AG04449 (cell line): ENCODE measurements around the gene GNG11.
A peak's percentile ranks its signal among the peaks of the same experiment; 100 is the strongest.

Experiments
- CTCF ChIA-PET: fragments of 350-600 bp; formaldehyde crosslinking; extraction: SDS; loops from one replicate; lab custom pipeline; 2021; ENCODE audit warnings: antibody characterized with exemption; lab: Yijun Ruan, JAX
- POLR2A ChIA-PET: fragments of 400-600, 350-600 bp; formaldehyde crosslinking; extraction: SDS; loops from one replicate; lab custom pipeline; 2020; ENCODE audit warnings: antibody characterized with exemption, inconsistent platforms; lab: Yijun Ruan, JAX
- DNase-seq: peaks from one replicate; pipeline ENCODE4 v3.0.0-alpha.2; 2010; ENCODE audit warnings: low read depth, low spot score
- H3K4me3 ChIP-seq: 2 replicates; pipeline ENCODE4 v1.5.1; 2011; ENCODE audit warnings: low read depth, mild to moderate bottlenecking, control low read depth, low read length
- TF ChIP-seq, protein P1 (sequence below): IDR thresholded peaks from one replicate; pipeline ENCODE4 v1.5.1; 2011; ENCODE audit warnings: mild to moderate bottlenecking, moderate library complexity, low read length, control low read depth, inconsistent platforms; ENCODE audit not compliant: insufficient read depth; ENCODE audit errors: missing control alignments

The GNG11 gene

DNA sequence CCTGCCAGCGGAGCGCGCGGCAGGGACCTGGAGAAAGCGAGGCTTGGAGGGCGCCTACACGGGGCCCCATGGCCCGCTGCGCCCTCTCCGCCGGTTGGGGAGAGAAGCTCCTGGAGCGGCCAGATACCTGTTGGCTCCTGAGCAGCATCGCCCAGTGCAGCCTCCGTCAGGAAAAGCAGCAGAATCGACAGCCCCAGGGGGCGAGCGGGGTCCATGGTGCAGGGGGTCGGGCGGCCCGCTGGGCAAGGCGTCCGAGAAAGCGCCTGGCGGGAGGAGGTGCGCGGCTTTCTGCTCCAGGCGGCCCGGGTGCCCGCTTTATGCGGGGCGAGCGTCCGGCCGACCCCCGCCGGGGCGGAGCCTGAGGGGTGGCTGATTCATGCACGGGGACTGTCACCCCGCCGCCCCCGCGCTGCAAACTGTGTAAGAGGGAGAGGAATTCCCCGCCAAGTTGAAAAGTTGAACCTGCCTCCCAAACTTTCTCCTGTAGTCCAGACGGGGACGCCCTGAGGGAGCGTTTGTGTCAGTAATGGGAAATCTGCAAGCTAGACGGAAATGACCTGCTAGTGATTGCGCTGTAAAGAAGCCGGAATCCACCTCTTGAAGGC, 31.0 kb upstream of the GNG11 start, which contains the start of gene TFPI2:
TFPI2 (minus strand) TSS at position 290 of the 605 bp plus-strand sequence; CDS start at position 215, 75 bp downstream.
- DNase-seq: no peak
- TF ChIP-seq, protein P1, sequence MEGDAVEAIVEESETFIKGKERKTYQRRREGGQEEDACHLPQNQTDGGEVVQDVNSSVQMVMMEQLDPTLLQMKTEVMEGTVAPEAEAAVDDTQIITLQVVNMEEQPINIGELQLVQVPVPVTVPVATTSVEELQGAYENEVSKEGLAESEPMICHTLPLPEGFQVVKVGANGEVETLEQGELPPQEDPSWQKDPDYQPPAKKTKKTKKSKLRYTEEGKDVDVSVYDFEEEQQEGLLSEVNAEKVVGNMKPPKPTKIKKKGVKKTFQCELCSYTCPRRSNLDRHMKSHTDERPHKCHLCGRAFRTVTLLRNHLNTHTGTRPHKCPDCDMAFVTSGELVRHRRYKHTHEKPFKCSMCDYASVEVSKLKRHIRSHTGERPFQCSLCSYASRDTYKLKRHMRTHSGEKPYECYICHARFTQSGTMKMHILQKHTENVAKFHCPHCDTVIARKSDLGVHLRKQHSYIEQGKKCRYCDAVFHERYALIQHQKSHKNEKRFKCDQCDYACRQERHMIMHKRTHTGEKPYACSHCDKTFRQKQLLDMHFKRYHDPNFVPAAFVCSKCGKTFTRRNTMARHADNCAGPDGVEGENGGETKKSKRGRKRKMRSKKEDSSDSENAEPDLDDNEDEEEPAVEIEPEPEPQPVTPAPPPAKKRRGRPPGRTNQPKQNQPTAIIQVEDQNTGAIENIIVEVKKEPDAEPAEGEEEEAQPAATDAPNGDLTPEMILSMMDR: no peak
- ChIA-PET CTCF (interaction anchor here (0.6 to 6.6 kb wide), 9 partner anchors 12 to 332 kb away, joined by 3 to 73 read pairs (median 3); no protein-coding TSS in a partner anchor), POLR2A (interaction anchor here (0.9 kb wide), 1 partner anchor 170 kb away, joined by 3 read pairs; no protein-coding TSS in a partner anchor)
- peak within 1 kb of the TSS; percentile 70 for H3K4me3 ChIP-seq

DNA sequence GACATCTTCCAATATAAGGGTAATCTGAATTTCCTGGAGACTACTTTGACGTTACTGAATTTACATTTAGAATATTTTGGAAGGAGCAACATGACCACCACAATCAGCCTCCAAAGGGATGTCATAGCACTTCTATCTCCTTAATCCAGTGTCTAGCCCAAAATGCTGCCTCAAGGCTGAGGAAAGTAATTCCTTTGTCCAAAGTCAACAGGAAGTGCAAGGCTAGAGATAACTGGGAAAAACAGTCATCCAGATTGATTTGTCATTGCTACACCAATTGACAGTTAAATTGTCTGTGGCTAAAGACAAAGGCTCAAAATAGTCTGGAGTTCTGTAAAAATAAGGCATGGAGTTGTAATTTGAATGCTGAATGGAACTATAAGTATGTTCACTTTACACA, 27.1 kb upstream of the GNG11 start:
- ChIA-PET POLR2A (no interaction called here), CTCF (interaction anchor here (1.0 kb wide), 1 partner anchor 8 kb away, joined by 4 read pairs; no protein-coding TSS in a partner anchor)
- no peak for DNase-seq
- TF ChIP-seq, protein P1: no peak
- no peak overlapping the region for H3K4me3 ChIP-seq

DNA sequence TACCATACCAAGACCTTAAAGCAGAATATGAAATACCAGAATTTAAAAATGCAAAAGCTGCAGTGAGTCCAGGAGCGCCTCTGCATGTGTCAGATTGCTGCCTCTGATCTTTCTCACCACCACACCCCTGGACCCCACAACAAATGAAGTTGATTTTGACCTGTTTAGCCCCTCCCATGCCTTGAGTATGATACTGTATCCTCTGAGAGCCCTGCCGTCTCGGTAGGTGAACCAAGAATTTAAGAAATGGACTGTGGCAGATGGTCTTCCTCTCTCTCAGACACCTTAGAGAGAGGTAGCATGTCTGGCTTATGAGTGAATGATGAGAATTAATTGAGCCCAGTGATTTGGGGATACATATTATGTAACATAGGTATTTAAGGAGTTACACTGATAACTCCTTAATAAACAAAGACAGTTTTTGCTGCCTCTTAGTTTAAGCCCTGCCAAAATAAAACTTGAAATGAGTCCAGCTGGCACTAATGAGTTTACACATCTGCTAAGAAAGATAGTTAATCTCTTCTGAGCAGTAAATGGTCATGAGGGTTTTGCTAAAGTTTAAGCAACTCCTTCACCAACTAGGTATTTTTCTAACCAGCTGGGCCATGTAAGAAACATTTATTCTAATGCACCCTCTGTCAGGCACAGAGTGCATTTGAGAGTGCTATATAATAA, 26.4 kb upstream of the GNG11 start:
- no peak for DNase-seq
- ChIA-PET POLR2A (no interaction called here), CTCF (no interaction called here)
- H3K4me3 ChIP-seq: no peak overlapping the region
- TF ChIP-seq, protein P1: no peak

DNA sequence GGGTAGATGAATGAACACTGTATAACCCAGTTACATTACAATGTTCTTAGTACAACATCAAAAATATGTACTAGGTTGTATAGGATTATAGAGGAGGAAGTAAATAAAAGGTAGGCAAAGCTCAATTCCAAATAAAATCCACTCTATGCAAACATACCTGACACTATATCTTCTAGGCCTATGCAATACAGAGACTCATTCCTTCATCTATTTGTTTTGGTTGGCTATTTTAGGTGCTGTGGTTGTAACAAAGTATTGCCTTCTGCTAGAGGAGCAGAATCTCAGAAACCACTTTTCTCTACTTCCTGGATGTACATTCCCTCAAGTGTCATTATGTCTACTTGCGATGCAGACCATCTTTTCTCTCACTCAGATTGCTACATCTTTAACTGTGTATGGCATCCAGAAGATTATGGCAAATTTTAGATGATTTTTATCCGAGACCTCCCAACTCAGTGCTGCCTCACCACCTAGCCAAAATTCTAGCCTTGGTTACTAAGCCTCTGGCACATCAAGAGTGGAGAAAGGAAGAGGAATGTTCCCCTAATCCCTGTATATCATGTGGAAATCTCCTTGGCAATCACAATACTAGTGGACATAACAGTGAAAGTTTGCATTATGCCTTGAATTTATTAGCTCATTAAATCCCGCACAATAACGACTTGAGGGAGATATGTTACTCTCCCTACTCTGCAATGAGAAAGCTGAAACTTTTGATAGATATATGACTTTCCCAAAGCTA, 25.5 kb upstream of the GNG11 start:
- DNase-seq: no peak
- H3K4me3 ChIP-seq: no peak overlapping the region
- CTCF ChIA-PET: interaction anchor here (1.1 to 2.0 kb wide), 5 partner anchors 9 to 340 kb away, joined by 3 to 9 read pairs (median 5); no protein-coding TSS in a partner anchor
- POLR2A ChIA-PET: interaction anchor here (0.5 kb wide), 1 partner anchor 31 kb away, joined by 3 read pairs; no protein-coding TSS in a partner anchor
- TF ChIP-seq, protein P1: no peak

DNA sequence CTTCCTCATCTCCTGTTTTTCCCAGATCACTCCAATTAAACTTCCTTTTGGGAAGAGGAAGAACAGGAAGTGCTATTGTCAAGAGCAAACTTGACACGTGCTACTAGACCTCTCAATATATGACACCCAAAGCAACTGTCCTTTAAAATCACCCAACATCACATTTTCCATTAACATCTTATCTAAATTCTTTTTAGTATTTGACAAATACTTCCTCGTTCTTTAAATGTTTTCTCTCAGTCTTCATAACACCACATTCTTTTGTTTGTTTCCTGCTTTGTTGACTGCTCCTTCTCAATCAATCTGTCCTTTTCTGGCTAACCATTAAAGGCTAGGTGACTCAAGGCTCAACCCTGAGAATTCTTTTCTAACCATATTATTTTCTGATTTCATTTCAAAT, 23.9 kb upstream of the GNG11 start:
- no peak for DNase-seq
- ChIA-PET CTCF (interaction anchor here (1.9 to 2.0 kb wide), 2 partner anchors 11 to 190 kb away, joined by 5 to 9 read pairs; no protein-coding TSS in a partner anchor), POLR2A (no interaction called here)
- TF ChIP-seq, protein P1: no peak
- no peak overlapping the region for H3K4me3 ChIP-seq
